Measurements from ENCODE around the gene SPOCD1.

DNA sequence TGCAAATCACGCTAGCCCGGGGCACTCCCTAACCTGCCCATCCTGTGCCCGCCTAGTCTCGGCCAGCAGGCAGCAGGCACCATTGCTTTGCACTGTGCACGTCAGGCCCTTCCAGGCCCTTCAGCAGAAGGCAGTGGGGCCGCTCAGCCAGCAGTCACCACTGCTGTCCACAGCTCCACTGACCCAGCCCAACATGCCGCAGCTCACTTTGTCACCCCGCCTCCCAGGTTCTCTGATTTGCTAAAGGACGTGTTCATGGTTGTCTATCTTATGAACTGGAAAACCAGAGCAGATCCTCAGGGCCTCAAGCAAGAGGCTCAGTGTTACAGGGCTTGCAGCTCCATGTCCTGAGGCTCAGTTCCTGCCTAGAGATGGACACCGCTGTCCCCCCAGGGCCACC, 14.2 kb upstream of the SPOCD1 start:
- TF ChIP-seq FOXJ3 (CRISPR knock-in tag; IDR thresholded peaks at IDR 0.05) = no peak
- TF ChIP-seq GABPA (IDR thresholded peaks at IDR 0.05; ENCODE audit: low read depth) = no peak
- TF ChIP-seq, protein P1, sequence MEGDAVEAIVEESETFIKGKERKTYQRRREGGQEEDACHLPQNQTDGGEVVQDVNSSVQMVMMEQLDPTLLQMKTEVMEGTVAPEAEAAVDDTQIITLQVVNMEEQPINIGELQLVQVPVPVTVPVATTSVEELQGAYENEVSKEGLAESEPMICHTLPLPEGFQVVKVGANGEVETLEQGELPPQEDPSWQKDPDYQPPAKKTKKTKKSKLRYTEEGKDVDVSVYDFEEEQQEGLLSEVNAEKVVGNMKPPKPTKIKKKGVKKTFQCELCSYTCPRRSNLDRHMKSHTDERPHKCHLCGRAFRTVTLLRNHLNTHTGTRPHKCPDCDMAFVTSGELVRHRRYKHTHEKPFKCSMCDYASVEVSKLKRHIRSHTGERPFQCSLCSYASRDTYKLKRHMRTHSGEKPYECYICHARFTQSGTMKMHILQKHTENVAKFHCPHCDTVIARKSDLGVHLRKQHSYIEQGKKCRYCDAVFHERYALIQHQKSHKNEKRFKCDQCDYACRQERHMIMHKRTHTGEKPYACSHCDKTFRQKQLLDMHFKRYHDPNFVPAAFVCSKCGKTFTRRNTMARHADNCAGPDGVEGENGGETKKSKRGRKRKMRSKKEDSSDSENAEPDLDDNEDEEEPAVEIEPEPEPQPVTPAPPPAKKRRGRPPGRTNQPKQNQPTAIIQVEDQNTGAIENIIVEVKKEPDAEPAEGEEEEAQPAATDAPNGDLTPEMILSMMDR (IDR thresholded peaks at IDR 0.05) = no peak
- TF ChIP-seq NFIC (IDR thresholded peaks at IDR 0.05; ENCODE audit: borderline replicate concordance) = no peak
- TF ChIP-seq, protein P2, sequence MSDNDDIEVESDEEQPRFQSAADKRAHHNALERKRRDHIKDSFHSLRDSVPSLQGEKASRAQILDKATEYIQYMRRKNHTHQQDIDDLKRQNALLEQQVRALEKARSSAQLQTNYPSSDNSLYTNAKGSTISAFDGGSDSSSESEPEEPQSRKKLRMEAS (IDR thresholded peaks at IDR 0.05; ENCODE audit: low read depth) = no peak
- TF ChIP-seq YY1 (IDR thresholded peaks at IDR 0.05; ENCODE audit: low read depth) = no peak
- no peak for TF ChIP-seq EZH2phosphoT487 (IDR thresholded peaks at IDR 0.05; ENCODE audit: borderline replicate concordance, low read depth)
- TF ChIP-seq, protein P3, sequence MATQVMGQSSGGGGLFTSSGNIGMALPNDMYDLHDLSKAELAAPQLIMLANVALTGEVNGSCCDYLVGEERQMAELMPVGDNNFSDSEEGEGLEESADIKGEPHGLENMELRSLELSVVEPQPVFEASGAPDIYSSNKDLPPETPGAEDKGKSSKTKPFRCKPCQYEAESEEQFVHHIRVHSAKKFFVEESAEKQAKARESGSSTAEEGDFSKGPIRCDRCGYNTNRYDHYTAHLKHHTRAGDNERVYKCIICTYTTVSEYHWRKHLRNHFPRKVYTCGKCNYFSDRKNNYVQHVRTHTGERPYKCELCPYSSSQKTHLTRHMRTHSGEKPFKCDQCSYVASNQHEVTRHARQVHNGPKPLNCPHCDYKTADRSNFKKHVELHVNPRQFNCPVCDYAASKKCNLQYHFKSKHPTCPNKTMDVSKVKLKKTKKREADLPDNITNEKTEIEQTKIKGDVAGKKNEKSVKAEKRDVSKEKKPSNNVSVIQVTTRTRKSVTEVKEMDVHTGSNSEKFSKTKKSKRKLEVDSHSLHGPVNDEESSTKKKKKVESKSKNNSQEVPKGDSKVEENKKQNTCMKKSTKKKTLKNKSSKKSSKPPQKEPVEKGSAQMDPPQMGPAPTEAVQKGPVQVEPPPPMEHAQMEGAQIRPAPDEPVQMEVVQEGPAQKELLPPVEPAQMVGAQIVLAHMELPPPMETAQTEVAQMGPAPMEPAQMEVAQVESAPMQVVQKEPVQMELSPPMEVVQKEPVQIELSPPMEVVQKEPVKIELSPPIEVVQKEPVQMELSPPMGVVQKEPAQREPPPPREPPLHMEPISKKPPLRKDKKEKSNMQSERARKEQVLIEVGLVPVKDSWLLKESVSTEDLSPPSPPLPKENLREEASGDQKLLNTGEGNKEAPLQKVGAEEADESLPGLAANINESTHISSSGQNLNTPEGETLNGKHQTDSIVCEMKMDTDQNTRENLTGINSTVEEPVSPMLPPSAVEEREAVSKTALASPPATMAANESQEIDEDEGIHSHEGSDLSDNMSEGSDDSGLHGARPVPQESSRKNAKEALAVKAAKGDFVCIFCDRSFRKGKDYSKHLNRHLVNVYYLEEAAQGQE (IDR thresholded peaks at IDR 0.05; ENCODE audit: low read depth, low read length) = no peak

Data from SK-N-SH (cell line).